HG03342 (cell line): Measurements from ENCODE around the gene NEK3.
"Not testable (repeated sequence)": the region's sequence is repeated elsewhere in the genome, so short reads cannot be mapped to it uniquely, and the experiment has no call there.

Experiments used
- ATAC-seq: cut with Tn5 transposase; IDR thresholded peaks from one replicate; pipeline ENCODE4 v1.9.1; 2021; ENCODE audit warnings: mild to moderate bottlenecking, moderate library complexity; ENCODE audit not compliant: unreplicated experiment

The NEK3 gene

GRCh38 chr13:52125547-52125946 lies 33.9 kb downstream of the NEK3 start:
- no peak for ATAC-seq

DNA sequence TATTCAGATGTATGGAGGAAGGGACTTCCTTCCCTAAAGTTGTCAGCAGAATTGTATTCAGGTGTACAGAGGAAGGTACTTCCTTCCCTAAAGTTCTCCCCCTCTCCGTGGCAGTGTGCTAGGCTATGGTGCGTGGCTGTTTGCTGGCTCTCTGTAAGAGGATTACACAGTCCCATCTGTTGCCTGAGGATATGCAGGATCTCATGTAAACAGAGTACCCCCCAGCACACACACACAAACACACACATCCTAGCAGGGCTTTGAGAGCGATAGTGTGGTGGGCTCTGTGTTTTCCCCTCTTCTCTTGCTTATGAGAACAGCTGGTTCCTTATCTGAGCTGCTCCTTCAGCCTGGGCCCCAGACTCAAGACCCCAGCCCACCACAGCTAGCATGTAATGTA lies 40.8 kb downstream of the NEK3 start:
- no peak for ATAC-seq

DNA sequence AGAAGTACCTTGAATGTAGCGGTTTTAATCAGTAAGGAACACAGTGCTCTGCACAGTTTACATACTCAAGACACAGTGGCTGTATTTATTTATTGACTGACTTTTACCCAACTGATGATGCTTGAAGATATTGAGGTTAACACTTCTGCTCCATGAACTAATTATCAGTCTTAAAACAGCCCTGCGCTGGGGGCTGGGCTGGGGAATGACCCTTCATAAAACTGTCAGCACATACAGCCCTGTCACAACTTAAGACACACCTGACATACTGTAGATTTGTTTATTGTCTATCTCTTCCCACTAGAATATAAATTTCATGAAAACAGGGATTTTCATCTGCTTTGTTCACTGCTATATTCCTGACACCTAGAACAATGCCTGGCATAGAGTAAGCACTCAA lies 41.3 kb downstream of the NEK3 start:
- no peak for ATAC-seq

DNA sequence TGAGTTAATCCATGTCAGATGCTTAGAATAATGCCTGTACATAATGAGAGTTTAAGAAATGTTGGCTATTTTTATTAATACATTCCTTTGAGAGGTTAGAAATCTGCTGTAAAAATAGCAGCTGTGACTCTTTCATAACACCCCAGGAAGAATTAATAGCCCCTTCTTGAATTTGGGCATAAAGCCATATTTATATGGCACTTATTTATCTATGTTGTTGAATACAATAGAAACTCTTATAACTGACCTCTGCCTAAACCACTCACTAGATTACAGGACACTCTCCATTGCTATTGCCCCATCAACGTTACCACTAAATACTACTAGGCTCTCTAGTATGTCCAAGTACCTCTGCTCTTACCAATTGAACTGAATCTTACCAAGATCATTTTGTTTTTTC lies 46.8 kb downstream of the NEK3 start:
- no peak for ATAC-seq

GRCh38 chr13:52109116-52109670 lies 50.2 kb downstream of the NEK3 start:
- ATAC-seq, result no peak

- ATAC-seq, result no peak
Observed at GRCh38 chr13:52105841-52106240, 53.6 kb downstream of the NEK3 start.

DNA sequence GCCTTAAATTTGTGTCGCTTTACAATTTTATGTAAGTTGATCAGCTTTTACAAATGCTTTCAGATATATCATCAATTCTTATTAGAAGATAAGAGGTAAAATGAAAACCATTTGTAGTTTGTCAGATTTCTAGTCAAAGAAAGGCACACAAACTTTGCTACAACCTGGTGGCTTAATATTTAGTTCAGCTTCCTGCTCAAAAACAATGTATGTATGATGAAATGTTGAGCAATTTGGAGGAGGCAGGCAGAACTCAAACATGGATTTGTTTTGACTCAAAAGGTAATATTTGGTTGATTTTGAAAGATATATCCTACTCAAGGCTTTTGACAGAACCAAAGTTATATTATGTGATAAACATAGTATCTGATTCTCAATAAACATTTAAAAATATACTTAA lies 54.8 kb downstream of the NEK3 start:
- no peak for ATAC-seq

GRCh38 chr13:52103386-52103785 lies 56.0 kb downstream of the NEK3 start:
- no peak for ATAC-seq

DNA sequence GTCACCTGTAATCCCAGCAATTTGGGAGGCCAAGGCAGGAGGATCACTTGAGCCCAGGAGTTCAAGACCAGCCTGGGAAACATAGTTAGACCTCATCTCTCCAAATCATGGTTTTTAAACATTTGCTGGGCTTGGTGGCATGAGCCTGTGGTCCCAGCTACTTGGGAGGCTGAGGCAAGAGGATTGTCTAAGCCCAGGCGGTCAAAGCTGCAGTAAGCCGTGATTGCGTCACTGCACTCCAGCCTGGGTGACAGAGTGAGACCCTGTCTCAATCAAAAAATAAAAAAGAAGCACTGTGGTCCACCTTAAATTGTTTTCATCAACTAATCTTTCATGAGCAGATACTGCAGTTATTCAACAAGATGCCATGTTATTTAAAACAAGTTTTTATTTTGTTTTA lies 57.0 kb downstream of the NEK3 start:
- ATAC-seq, result not testable (repeated sequence)

- ATAC-seq, result no peak
Observed at GRCh38 chr13:52097197-52097596, 62.2 kb downstream of the NEK3 start.

DNA sequence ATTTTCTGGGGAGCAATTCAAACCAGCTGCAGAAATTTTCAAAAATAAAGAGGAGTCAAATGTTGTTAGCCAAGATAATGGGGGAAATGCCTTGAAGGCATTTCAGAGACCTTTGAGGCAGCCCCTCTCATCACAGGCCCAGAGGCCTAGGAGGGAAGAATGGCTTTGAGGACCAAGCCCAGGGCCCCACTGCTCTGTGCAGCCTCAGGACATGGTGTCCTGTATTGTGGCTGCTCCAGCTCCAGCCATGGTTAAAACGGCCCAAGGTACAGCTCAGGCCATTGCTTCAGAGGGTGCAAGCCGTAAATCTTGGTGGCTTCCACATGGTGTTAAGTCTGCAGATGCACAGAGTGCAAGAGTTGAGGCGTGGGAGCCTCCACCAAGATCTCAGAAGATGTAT lies 62.6 kb downstream of the NEK3 start:
- ATAC-seq, result no peak

DNA sequence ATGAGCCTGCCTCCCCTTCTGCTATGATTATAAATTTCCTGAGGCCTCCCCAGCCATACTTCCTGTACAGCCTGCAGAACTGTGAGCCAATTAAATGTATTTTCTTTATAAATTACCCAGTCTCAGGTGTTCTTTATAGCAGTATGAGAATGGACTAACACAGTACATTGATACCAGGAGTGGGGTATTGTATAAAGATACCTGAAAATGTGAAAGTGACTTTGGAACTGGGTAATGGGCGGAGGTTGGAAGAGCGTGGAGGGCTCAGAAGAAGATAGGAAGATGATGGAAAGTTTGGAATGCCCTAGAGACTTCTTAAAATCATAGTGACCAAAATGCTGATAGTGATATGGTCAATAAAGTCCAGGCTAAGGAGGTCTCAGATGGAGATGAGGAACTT lies 63.3 kb downstream of the NEK3 start:
- no peak for ATAC-seq

DNA sequence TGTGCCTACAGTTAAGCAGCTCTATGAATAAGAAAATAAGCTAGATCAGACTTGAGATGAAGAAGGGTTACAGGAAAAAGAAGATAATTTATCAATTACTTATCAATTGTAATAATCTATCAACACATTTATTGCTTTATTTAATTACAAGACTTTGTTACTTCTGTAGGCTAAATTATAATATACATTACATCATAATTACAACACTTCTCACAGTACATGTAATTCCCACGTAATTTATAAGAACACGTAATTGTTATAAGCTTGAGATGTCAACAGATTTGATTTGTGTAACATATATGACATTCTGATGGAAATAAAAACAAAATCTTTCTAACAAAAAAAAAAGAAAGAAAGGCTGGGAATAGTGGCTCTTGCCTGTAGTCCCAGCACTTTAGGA lies 67.3 kb downstream of the NEK3 start:
- no peak for ATAC-seq

- ATAC-seq, result no peak
Observed at GRCh38 chr13:52091473-52091872, 67.9 kb downstream of the NEK3 start.

DNA sequence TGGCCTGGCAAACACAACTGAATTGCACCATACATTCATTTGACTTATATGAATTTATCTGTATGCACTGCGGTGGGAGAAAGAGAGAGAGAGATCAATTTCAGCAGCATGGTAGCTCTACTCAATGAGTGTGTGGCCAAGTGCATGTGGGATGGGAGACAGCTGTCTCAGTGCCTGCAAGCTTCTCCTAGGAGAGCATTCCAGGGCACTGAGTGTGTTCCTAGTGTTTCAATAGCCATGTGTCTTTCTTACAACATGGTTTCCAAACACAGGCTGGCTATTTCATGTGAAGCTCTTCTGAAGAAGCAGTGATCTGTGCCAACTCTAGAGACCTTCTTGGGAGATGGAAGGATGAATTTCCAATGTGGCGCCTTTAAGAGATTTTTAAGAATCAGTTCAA lies 74.0 kb downstream of the NEK3 start:
- ATAC-seq, result no peak

DNA sequence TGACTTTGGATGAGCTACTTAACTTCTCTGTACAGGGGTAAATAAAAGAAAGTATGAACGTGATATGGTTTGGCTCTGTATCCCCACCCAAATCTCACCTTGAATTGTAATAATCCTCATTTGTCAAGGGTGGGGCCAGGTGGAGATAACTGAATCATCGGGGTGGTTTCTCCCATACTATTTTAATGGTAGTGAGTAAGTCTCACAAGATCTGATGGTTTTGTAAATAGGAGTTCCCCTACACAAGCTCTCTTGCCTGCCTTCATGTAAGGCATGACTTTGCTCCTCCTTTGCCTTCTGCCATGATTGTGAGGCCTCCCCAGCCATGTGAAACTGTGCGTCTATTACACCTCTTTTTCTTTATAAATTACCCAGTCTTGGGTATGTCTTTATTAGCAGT lies 74.4 kb downstream of the NEK3 start:
- ATAC-seq, result not testable (repeated sequence)
